HCT116 (cell line): ENCODE data around the gene MZT2B. TPM values are rescaled to one million over a fixed set of nuclear protein-coding genes. Genes with fewer than 3 reads are reported as not detected.
"Not testable (repeated sequence)": the region's sequence is repeated elsewhere in the genome, so short reads cannot be mapped to it uniquely, and the experiment has no call there.

Experiments
- ATAC-seq: fragments of 200-7000 bp; cut with Tn5 transposase; 2 replicates; pipeline ENCODE4 v1.9.1; 2020; ENCODE audit warnings: mild to moderate bottlenecking, moderate library complexity
- BruUV-seq: library from RNA; stranded (reverse); fragments of 400-500 nt; replicated peaks from 2 replicates; lab custom pipeline; 2021; lab: Mats Ljungman, UMichigan
- CTCF ChIA-PET: fragments of 300-600 bp; sonication (Branson Sonifier 250); formaldehyde crosslinking; loops from one replicate; lab custom pipeline; 2021; ENCODE audit warnings: antibody characterized with exemption; lab: Charles Lee
- POLR2A ChIA-PET: fragments of 300-600, 350-600 bp; sonication (Branson Sonifier 250); formaldehyde crosslinking; loops from one replicate; lab custom pipeline; 2021; ENCODE audit warnings: antibody characterized with exemption; lab: Charles Lee
- RAD21 ChIA-PET, 2 experiments: fragments of 300-600 bp; sonication (Branson Sonifier 250); formaldehyde crosslinking; loops; one replicate each; lab custom pipeline; 2023; ENCODE audit warnings: low total read pairs in 2 of 2; ENCODE audit not compliant: uncharacterized antibody in 2 of 2, unreplicated experiment in 2 of 2, low non-redundant PET in 1 of 2; lab: Charles Lee
- DNase-seq: peaks from one replicate; pipeline ENCODE4 v3.0.0-alpha.2; 2010; ENCODE audit warnings: low read depth, low spot score
- H2AFZ ChIP-seq: fragments of 200-600 bp; shearing (Covaris generic), sonication (generic); 2 replicates; pipeline ENCODE4 v1.6.1; 2017; ENCODE audit warnings: low read depth, mixed run types, mixed read lengths, antibody characterized with exemption, low read length; ENCODE audit not compliant: poor library complexity, severe bottlenecking
- H3K27ac ChIP-seq: 2 replicates; pipeline ENCODE4 v1.5.1; 2012; ENCODE audit warnings: low read depth, low read length
- H3K27me3 ChIP-seq: fragments of 200-600 bp; sonication (generic); 2 replicates; pipeline ENCODE4 v1.6.1; 2016; ENCODE audit warnings: mixed run types, low read length, mixed read lengths; ENCODE audit not compliant: insufficient read depth
- H3K36me3 ChIP-seq, 2 experiments: fragments of 200-500 bp in 1 of 2; fragments of 200-600 bp in 1 of 2; sonication (Bioruptor generic) in 1 of 2; sonication (generic) in 1 of 2; 2 replicates each; pipeline versions ENCODE4 v1.5.1 to v1.6.1; 2014 to 2016; ENCODE audit warnings: low read length in 2 of 2, inconsistent platforms in 1 of 2, mixed read lengths in 1 of 2, mixed run types in 1 of 2; ENCODE audit not compliant: insufficient read depth in 2 of 2, control insufficient read depth in 1 of 2
- H3K4me1 ChIP-seq, 2 experiments: fragments of 200-600 bp in 1 of 2; sonication (generic) in 1 of 2; 2 replicates each; pipeline versions ENCODE4 v1.5.1 to v1.6.1; 2012 to 2017; ENCODE audit warnings: low read length in 2 of 2, inconsistent platforms in 1 of 2, mild to moderate bottlenecking in 1 of 2, mixed read lengths in 1 of 2, mixed run types in 1 of 2, moderate library complexity in 1 of 2; ENCODE audit not compliant: insufficient read depth in 2 of 2, control insufficient read depth in 1 of 2
- H3K4me2 ChIP-seq: fragments of 200-600 bp; sonication (generic); 2 replicates; pipeline ENCODE4 v1.6.1; 2017; ENCODE audit warnings: mixed run types, low read length, mixed read lengths
- H3K4me3 ChIP-seq, 2 experiments: fragments of 200-600 bp in 1 of 2; sonication (generic) in 1 of 2; replicated peaks in 1 of 2; 2 replicates each; pipeline ENCODE4 v1.5.1; 2011 to 2016; ENCODE audit warnings: low read length in 2 of 2, control low read depth in 1 of 2, low read depth in 1 of 2, mild to moderate bottlenecking in 1 of 2, mixed read lengths in 1 of 2, mixed run types in 1 of 2
- H3K79me2 ChIP-seq: fragments of 200-600 bp; sonication (generic); 2 replicates; pipeline ENCODE4 v1.6.1; 2017; ENCODE audit warnings: mild to moderate bottlenecking, mixed run types, low read length, moderate library complexity, mixed read lengths; ENCODE audit not compliant: insufficient read depth
- H3K9ac ChIP-seq: fragments of 200-600 bp; sonication (generic); 2 replicates; pipeline ENCODE4 v1.6.1; 2016; ENCODE audit warnings: low read length, mixed read lengths
- H3K9me2 ChIP-seq: fragments of 200-600 bp; sonication (generic), shearing (Covaris generic); 2 replicates; pipeline ENCODE4 v1.6.1; 2017; ENCODE audit warnings: mixed run types, mild to moderate bottlenecking, moderate library complexity; ENCODE audit not compliant: insufficient read depth
- H3K9me3 ChIP-seq, 2 experiments: fragments of 200-500 bp in 1 of 2; fragments of 200-600 bp in 1 of 2; sonication (Bioruptor generic) in 1 of 2; sonication (generic) in 1 of 2; 2 replicates each; pipeline ENCODE4 v1.6.1; 2014 to 2017; ENCODE audit warnings: low read length in 2 of 2, mixed read lengths in 2 of 2, inconsistent platforms in 1 of 2, low read depth in 1 of 2, mild to moderate bottlenecking in 1 of 2, mixed run types in 1 of 2, moderate library complexity in 1 of 2; ENCODE audit not compliant: control insufficient read depth in 1 of 2, insufficient read depth in 1 of 2
- H4K20me1 ChIP-seq: fragments of 200-600 bp; sonication (generic), shearing (Covaris generic); 2 replicates; pipeline ENCODE4 v1.6.1; 2017; ENCODE audit warnings: mixed run types, mild to moderate bottlenecking, moderate library complexity; ENCODE audit not compliant: insufficient read depth
- FOSL1 ChIP-seq: IDR thresholded peaks from 2 replicates; pipeline ENCODE4 v1.6.1; 2012; ENCODE audit warnings: low read depth
- intact Hi-C: fragments of 100-400 bp; cut with micrococcal nuclease; formaldehyde crosslinking; loops from 2 replicates; pipeline ENCODE4 v1.10.0; 2022
- total RNA-seq: library from RNA; stranded (reverse); gene quantifications from one replicate; pipeline ENCODE4 v1.2.1, GENCODE V29; 2021; ENCODE audit not compliant: unreplicated experiment

MZT2B gene
- total RNA-seq, 1 experiment from 2014 or later = 334 TPM

DNA sequence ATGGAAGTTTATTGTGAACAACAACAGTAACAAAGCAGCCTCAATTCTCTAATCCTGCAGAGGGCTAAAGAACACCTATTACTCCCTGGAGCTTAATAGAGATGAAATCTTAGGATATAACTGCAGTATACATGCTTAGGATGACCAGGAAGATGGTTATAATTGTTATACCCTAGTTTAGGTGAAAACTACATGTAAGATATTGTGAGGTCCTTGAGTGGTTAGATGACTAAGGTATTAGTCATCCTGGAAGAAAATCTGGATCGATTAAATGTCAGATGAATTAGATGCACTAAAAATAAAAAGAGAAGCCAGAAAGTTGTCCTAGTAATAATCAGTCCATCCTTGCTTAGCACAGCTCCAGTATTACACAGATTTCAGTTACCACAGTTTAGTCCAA lies 38.4 kb downstream of the MZT2B start:
- peak overlapping the region; percentile 47; the same call in 1 of the 2 replicates for H3K4me2 ChIP-seq
- BruUV-seq, H3K27me3 ChIP-seq, H3K36me3 ChIP-seq, H3K27ac ChIP-seq, H3K9me3 ChIP-seq, H3K4me3 ChIP-seq, intact Hi-C loops, POLR2A ChIA-PET, H4K20me1 ChIP-seq, H3K79me2 ChIP-seq, H3K9ac ChIP-seq, H2AFZ ChIP-seq, H3K9me2 ChIP-seq, CTCF ChIA-PET, DNase-seq, H3K4me1 ChIP-seq, RAD21 ChIA-PET: not testable (repeated sequence)
- peak; percentile 61 for ATAC-seq
- 0 out of 2 replicates have a peak, but pooled peaks have one; percentile 20 for TF ChIP-seq FOSL1

DNA sequence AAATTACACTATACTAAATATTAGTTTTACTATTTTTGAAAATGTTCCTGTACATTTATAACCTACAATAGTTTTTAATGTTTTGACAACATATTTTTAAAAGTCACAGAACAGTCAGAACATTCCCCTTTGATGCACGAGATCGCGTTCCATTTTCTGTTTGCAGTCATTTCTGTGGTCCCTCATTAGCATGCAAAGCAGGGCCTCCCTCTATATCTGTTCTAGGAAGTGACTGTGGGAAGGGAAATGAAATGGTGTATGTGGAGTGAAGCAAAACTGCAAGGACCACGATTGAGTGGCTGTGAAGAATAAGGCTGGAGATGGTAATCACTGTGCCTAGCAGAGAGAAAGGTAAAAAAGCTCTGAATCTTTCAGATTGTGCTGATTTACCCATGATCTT lies 40.5 kb downstream of the MZT2B start:
- H3K27ac ChIP-seq, H3K79me2 ChIP-seq, RAD21 ChIA-PET, H3K4me2 ChIP-seq, DNase-seq, H3K4me3 ChIP-seq, H3K9me2 ChIP-seq, ATAC-seq, H4K20me1 ChIP-seq, H3K4me1 ChIP-seq, H3K9me3 ChIP-seq, POLR2A ChIA-PET, BruUV-seq, H3K36me3 ChIP-seq, H2AFZ ChIP-seq, CTCF ChIA-PET, intact Hi-C loops, H3K9ac ChIP-seq, H3K27me3 ChIP-seq: not testable (repeated sequence)

DNA sequence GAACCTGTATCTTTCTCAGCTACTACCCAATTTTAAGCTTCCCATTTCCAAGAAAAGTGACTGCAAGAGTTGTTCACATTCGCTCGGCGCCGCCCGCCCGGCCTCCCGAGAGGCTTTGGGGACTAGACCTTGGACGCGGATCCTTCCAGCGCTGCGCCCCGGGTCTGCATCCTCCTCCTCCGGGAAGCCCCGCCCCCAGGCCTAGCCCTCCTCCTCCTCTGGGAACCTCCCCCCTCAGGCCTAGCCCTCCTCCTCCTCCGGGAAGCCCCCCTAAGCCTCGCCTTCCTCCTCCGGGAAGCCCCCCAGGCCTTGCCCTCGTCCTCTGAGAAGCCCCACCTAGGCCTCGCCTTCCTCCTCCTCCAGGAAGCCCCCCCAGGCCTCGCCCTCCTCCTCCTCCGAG lies 45.9 kb downstream of the MZT2B start:
- RAD21 ChIA-PET, H3K27me3 ChIP-seq, BruUV-seq, H3K4me3 ChIP-seq, H3K4me2 ChIP-seq, H3K79me2 ChIP-seq, H4K20me1 ChIP-seq, DNase-seq, ATAC-seq, intact Hi-C loops, H3K36me3 ChIP-seq, POLR2A ChIA-PET, H3K4me1 ChIP-seq, CTCF ChIA-PET, H3K27ac ChIP-seq, H3K9me3 ChIP-seq, H3K9ac ChIP-seq, H3K9me2 ChIP-seq, H2AFZ ChIP-seq: not testable (repeated sequence)

DNA sequence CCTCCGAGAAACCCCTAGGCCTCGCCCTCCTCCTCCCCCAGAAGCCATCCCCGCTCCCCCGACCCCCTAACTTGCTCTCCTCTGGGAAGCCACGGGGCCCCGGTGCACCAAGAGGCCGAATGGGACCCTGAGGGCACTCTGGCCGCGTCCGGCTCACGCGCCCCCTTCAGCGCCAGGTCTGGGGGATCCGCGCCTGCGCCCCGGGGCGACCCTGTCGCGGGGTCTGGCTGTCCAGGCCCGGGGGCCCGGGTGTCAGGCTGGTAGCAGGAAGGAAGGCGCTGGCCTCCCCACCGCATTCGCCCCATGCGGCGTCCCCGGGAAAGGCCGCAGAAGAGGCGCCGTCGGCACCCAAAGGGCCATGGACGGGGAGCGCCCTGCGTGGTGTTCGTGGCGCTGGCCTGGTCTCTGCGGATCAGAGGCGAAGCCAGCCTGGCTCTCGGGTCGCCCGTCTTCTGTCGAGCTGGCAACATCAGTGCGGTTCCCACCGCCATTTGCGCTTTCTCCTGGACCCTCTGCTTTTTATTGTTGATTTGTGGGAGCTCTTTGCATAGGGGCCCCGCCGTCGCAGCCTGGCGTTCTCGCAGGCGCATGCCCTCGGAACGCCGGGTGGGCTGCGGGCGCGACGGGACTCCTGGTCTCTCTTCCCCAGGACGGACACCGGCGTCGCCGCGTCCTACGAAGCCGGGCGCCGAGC lies 46.6 kb downstream of the MZT2B start:
- H3K4me3 ChIP-seq, H3K27ac ChIP-seq, H3K4me2 ChIP-seq, POLR2A ChIA-PET, RAD21 ChIA-PET, intact Hi-C loops, CTCF ChIA-PET, H3K9me3 ChIP-seq, H3K4me1 ChIP-seq, DNase-seq, H4K20me1 ChIP-seq, H3K79me2 ChIP-seq, BruUV-seq, H3K9me2 ChIP-seq, H3K27me3 ChIP-seq, H2AFZ ChIP-seq, ATAC-seq, H3K36me3 ChIP-seq, H3K9ac ChIP-seq: not testable (repeated sequence)
